Measurements from ENCODE around the gene C2orf78. TPM values are rescaled to one million over a fixed set of nuclear protein-coding genes. Genes with fewer than 3 reads are reported as not detected.
A peak's percentile ranks its signal among the peaks of the same experiment; 100 is the strongest.

C2orf78 gene
- total RNA-seq, 1 donor from 2014 or later, result not detected

DNA sequence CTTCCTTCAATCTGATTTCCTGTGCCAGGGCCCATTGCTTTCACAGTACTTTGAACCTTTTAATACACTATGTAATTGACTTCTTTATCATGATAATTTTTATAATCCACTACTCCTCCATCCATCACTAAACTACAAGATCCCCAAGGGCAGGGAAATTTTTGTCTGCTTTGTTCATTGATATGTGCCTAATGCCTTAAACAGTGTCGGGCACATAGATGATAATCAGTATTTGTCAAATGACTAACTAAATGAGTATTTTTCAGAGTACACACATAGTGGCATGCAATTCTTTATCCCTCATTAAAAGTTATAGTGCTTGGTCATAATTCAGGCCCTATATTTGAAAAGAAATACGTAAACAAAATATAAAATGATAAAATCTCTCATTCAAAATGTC lies 39.4 kb downstream of the C2orf78 start:
- Mint-ChIP-seq H3K36me3 (ENCODE audit: low read depth) (no peaks in the 10 kb centered on the region), H3K27ac (no peak overlapping the region), H3K9me3 (no peaks in the 10 kb centered on the region), H3K4me3 (no peak overlapping the region), H3K4me1 (peaks cover 35% of the 10 kb centered on the region), H3K27me3 (no peaks in the 10 kb centered on the region)
- intact Hi-C loops (cut with micrococcal nuclease), result no loop called here
- ChIA-PET CTCF (interaction anchor here (0.8 to 7.4 kb wide), 22 partner anchors 10 to 766 kb away, joined by 3 to 114 read pairs (median 4); partner anchors contain the start of genes BOLA3 and MTHFD2), POLR2A (interaction anchor here (1.2 to 1.4 kb wide), 3 partner anchors 11 to 426 kb away, joined by 3 to 4 read pairs (median 3); partner anchors contain the start of gene MOB1A)
- no peak for ATAC-seq (ENCODE audit: low read depth)
- TF ChIP-seq, protein P1, sequence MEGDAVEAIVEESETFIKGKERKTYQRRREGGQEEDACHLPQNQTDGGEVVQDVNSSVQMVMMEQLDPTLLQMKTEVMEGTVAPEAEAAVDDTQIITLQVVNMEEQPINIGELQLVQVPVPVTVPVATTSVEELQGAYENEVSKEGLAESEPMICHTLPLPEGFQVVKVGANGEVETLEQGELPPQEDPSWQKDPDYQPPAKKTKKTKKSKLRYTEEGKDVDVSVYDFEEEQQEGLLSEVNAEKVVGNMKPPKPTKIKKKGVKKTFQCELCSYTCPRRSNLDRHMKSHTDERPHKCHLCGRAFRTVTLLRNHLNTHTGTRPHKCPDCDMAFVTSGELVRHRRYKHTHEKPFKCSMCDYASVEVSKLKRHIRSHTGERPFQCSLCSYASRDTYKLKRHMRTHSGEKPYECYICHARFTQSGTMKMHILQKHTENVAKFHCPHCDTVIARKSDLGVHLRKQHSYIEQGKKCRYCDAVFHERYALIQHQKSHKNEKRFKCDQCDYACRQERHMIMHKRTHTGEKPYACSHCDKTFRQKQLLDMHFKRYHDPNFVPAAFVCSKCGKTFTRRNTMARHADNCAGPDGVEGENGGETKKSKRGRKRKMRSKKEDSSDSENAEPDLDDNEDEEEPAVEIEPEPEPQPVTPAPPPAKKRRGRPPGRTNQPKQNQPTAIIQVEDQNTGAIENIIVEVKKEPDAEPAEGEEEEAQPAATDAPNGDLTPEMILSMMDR (IDR thresholded peaks at IDR 0.05), result no peak
- no peak for DNase-seq

DNA sequence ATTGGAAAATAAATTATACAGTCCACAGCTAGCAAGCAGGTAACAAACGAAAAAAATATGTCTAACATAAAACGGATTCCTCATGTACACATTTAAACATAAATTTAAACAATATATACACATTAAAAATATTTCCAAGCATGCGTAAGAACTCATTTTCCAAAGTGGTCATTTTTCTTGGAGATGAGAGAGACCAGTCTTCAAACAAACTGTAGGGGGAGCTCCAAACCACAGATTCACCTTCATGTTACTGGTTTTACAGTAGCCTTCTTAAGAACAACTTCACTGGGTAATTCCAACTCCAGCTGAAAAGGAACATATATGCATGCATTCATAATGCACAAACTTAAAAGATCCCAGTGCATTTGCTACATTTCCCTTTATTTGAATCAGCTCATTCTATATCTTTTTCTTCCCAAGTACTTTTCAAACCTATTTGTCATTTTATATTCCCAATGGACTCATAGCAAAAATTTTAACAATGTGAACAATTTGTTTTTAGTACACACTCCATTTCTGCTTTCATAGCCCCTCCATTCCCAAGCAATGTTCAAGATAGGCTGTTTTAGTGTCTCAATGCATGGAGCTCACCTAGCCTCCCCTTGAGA lies 40.0 kb downstream of the C2orf78 start:
- CTCF ChIA-PET, result interaction anchor here (0.8 to 7.4 kb wide), 25 partner anchors 10 to 766 kb away, joined by 3 to 114 read pairs (median 4); partner anchors contain the start of genes BOLA3 and MTHFD2
- intact Hi-C loops (cut with micrococcal nuclease), result loop anchor here (1.0 kb wide), 6 partner anchors 44 to 511 kb away; partner anchors contain the start of genes BOLA3 and DUSP11
- Mint-ChIP-seq H3K27me3 (no peaks in the 10 kb centered on the region), H3K36me3 (ENCODE audit: low read depth) (peaks cover 5% of the 10 kb centered on the region), H3K9me3 (no peaks in the 10 kb centered on the region), H3K27ac (no peak overlapping the region), H3K4me1 (peaks cover 40% of the 10 kb centered on the region), H3K4me3 (no peak overlapping the region)
- ATAC-seq (ENCODE audit: low read depth) (no peak), DNase-seq (no peak)
- TF ChIP-seq, protein P1 (IDR thresholded peaks at IDR 0.05), result peak; percentile 74
- POLR2A ChIA-PET, result interaction anchor here (1.2 to 1.4 kb wide), 2 partner anchors 10 to 426 kb away, joined by 3 read pairs; no protein-coding TSS in a partner anchor

DNA sequence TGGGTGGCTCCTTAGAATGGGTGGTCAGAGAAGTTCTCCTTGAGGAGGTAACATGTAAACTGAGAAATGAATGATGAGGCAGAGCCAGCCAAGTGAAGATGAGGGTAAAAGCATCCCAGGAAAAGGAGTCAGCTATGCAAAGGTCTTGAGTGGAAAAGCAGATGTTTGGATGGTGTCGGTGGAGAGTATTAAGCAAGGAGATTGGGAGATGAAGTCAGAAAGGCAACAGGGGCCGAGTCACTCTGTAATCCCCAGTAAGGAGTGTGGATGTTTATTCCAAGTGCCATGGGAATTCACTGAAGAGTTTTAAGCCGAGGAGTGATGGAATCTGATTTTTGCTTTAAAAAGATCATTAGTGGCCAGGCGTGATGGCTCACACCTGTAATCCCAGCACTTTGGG lies 41.4 kb downstream of the C2orf78 start:
- intact Hi-C loops (cut with micrococcal nuclease), result no loop called here
- DNase-seq, result no peak
- POLR2A ChIA-PET, result interaction anchor here (0.7 kb wide), 1 partner anchor 162 kb away, joined by 4 read pairs; no protein-coding TSS in a partner anchor
- peaks cover 10% of the 10 kb centered on the region for H3K36me3 Mint-ChIP-seq (ENCODE audit: low read depth)
- CTCF ChIA-PET, result interaction anchor here (1.4 to 7.4 kb wide), 8 partner anchors 8 to 762 kb away, joined by 3 to 114 read pairs (median 8); partner anchors contain the start of gene BOLA3
- no peaks in the 10 kb centered on the region for H3K9me3 Mint-ChIP-seq
- peaks cover 52% of the 10 kb centered on the region for H3K4me1 Mint-ChIP-seq
- H3K4me3 Mint-ChIP-seq, result no peak overlapping the region
- H3K27me3 Mint-ChIP-seq, result no peaks in the 10 kb centered on the region
- ATAC-seq (ENCODE audit: low read depth), result no peak
- TF ChIP-seq, protein P1 (IDR thresholded peaks at IDR 0.05), result no peak
- no peak overlapping the region for H3K27ac Mint-ChIP-seq

DNA sequence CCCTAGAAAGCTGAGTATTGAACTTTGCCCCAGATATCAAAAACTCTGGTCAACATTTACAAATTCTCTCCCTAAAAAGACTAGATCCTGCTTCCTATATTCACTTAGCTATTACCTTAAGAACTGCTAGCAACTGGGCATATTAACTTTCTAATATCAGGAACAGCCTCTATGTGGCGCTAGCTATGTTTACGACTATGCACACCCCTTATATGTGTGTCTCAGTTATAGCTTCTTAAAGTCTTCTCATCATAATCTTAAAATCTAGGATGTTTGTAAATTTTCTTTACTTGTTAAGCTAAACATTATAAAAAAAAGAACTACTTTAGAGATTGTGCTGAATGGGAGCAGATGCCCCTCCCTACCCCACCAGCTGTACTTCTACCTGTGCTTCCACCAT lies 43.0 kb downstream of the C2orf78 start:
- peak overlapping the region; percentile 98 for H3K4me3 Mint-ChIP-seq
- H3K27me3 Mint-ChIP-seq, result no peaks in the 10 kb centered on the region
- peaks cover 47% of the 10 kb centered on the region for H3K4me1 Mint-ChIP-seq
- H3K9me3 Mint-ChIP-seq, result no peaks in the 10 kb centered on the region
- H3K36me3 Mint-ChIP-seq (ENCODE audit: low read depth), result peaks cover 23% of the 10 kb centered on the region
- ChIA-PET POLR2A (interaction anchor here (2.0 to 2.7 kb wide), 2 partner anchors 351 to 372 kb away, joined by 15 to 24 read pairs; partner anchors contain the start of genes MOB1A and MTHFD2), CTCF (interaction anchor here (0.7 to 7.4 kb wide), 6 partner anchors 23 to 705 kb away, joined by 3 to 114 read pairs (median 4); partner anchors contain the start of genes BOLA3 and MOB1A)
- TF ChIP-seq, protein P1 (IDR thresholded peaks at IDR 0.05), result no peak
- no peak for DNase-seq
- intact Hi-C loops (cut with micrococcal nuclease), result no loop called here
- no peak overlapping the region for H3K27ac Mint-ChIP-seq
- no peak for ATAC-seq (ENCODE audit: low read depth)
